ENCODE data around the gene CLCN3.
"Not testable (repeated sequence)": the region's sequence is repeated elsewhere in the genome, so short reads cannot be mapped to it uniquely, and the experiment has no call there.

The CLCN3 gene

GRCh38 chr4:169768385-169768784 is 148.0 kb downstream of the CLCN3 start:
- in situ Hi-C loops (cut with HindIII; ENCODE audit: low sequenced_read_pairs), result no loop called here

DNA sequence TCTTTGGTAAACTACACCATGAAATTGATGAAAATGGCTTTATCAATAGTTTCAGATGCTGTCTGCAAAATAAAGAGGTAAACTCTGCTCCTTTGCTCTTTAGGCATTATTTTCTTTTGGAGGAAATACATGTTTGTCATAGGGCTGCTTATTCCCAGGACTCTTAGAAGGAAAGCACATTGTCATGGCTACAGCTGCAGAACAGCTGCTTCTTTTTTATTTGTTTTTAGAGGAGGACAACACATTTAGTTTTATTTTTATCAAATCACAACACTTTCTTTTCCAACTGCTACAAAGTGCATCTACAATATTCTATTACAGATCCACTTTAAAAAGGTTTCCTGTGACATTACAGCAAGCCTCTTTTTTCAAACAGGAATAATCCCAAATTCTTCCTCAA is 150.0 kb downstream of the CLCN3 start:
- in situ Hi-C loops (cut with HindIII; ENCODE audit: low sequenced_read_pairs), result no loop called here

- in situ Hi-C loops (cut with HindIII; ENCODE audit: low sequenced_read_pairs), result not testable (repeated sequence)
Observed at GRCh38 chr4:169771556-169772080, 151.2 kb downstream of the CLCN3 start.

Data from endothelial cell of hepatic sinusoid (primary cell).